Measurements from ENCODE around the gene SORCS1.

The SORCS1 gene

DNA sequence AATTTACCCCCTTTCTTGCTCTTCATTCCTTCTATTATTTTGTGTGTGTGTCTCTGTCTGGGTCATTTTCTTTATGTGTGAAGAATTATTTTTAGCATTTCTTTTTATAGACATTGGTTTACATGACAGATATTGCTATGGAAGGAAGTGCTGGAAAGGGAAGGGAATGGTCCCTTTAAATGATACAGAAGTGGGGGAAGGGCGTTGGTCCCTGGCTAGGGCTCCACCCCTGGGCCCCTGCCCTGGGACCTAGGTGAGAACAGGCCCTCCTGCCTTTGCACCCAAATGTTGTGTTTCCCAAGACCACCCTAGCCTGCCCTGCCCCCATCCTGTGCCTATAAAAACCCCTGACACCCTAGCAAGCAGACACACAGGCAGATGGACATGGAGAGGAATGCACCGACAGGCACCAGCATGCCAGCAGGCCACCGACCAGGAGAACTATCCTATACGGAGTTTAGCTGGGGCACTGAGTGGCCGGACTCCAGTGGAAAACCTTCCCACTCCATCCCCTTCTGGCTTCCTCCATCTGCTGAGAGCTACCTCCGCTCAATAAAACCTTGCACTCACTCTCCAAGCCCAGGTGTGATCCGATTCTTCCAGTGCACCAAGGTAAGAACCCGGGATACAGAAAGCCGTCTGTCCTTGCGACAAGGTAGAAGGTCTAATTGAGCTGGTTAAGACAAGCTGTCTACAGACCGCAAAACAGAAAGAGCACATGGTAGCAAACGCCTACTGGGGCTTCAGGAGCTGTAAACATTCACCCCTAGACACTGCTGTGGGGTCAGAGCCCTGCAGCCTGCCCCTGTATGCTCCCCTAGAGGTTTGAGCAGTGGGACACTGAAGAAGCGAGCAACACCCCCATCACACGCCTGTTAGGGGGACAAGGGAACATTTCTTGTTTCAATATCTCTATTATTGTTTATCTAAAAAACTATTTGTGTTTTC lies 515.7 kb downstream of the SORCS1 start:
- no peak for TF ChIP-seq GFI1B (tag by site-specific recombination; IDR thresholded peaks at IDR 0.05)
- TF ChIP-seq SETDB1 (IDR thresholded peaks at IDR 0.05; ENCODE audit: insufficient read length, low read length): no peak
- CTCF ChIA-PET: interaction anchor here (0.7 to 1.0 kb wide), 2 partner anchors 7 to 23 kb away, joined by 3 to 4 read pairs; no protein-coding TSS in a partner anchor
- Histone ChIP-seq H3K4me3 (ENCODE audit: low read depth, low read length) (no peak overlapping the region), H3K4me1 (ENCODE audit: control insufficient read depth, insufficient read depth, low read length) (peaks cover 22% of the 10 kb centered on the region), H3K27ac (ENCODE audit: extremely low read depth, low read depth, low read length) (no peak overlapping the region), H3K9me3 (ENCODE audit: control insufficient read depth, insufficient read depth, low read depth, low read length) (no peaks in the 10 kb centered on the region), H3K36me3 (ENCODE audit: control insufficient read depth in 2 of 2, insufficient read depth in 1 of 2, low read length in 2 of 2) (no peaks in the 10 kb centered on the region)
- POLR2A ChIA-PET: no interaction called here

DNA sequence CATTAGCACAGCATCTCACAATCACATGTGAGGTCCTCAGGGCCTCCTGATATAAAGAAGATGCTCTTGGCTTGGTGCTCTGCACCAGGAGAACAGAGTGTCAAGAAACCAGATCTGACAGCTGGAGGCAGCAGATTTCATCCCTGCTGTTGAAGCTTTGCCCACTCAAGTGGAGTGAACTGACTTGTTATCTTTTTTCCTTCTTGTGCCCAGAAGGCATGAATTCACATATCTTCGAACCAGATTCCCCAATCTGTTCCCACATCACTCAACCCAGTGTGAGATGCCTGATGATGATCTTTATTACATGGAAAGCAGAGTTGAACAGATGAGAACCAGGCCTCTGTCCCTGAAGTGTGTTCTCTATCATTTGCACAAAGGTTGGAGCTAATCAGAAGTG lies 521.0 kb downstream of the SORCS1 start:
- Histone ChIP-seq H3K27ac (ENCODE audit: extremely low read depth, low read depth, low read length) (no peak overlapping the region), H3K4me1 (ENCODE audit: control insufficient read depth, insufficient read depth, low read length) (no peaks in the 10 kb centered on the region), H3K9me3 (ENCODE audit: control insufficient read depth, insufficient read depth, low read depth, low read length) (no peaks in the 10 kb centered on the region), H3K36me3 (ENCODE audit: control insufficient read depth in 2 of 2, insufficient read depth in 1 of 2, low read length in 2 of 2) (no peaks in the 10 kb centered on the region), H3K4me3 (ENCODE audit: low read depth, low read length) (no peak overlapping the region)
- ChIA-PET POLR2A (no interaction called here), CTCF (no interaction called here)
- TF ChIP-seq WT1 (tag by site-specific recombination; IDR thresholded peaks at IDR 0.05) (no peak), TCF7L2 (IDR thresholded peaks at IDR 0.05; ENCODE audit: borderline replicate concordance, low read depth, low read length) (no peak), ZNF514 (tag by site-specific recombination; IDR thresholded peaks at IDR 0.05) (no peak), ZNF10 (tag by site-specific recombination; IDR thresholded peaks at IDR 0.05) (no peak), ZNF184 (tag by site-specific recombination; IDR thresholded peaks at IDR 0.05) (no peak), ZNF777 (tag by site-specific recombination; IDR thresholded peaks at IDR 0.05; ENCODE audit: borderline replicate concordance) (no peak), ZNF701 (tag by site-specific recombination; IDR thresholded peaks at IDR 0.05) (no peak), ZNF510 (tag by site-specific recombination; IDR thresholded peaks at IDR 0.05; ENCODE audit: insufficient replicate concordance) (no peak), TRIM28 (IDR thresholded peaks at IDR 0.05; ENCODE audit: borderline replicate concordance, low read length) (no peak), ZNF366 (tag by site-specific recombination; conservative IDR thresholded peaks at IDR 0.05) (no peak), EGR2 (tag by site-specific recombination; IDR thresholded peaks at IDR 0.05; ENCODE audit: low read depth) (no peak), ZNF558 (tag by site-specific recombination; IDR thresholded peaks at IDR 0.05) (no peak), ZEB2 (tag by site-specific recombination; IDR thresholded peaks at IDR 0.05) (no peak), ZNF121 (tag by site-specific recombination; IDR thresholded peaks at IDR 0.05) (no peak), ZNF416 (tag by site-specific recombination; IDR thresholded peaks at IDR 0.05) (no peak)
- TF ChIP-seq, protein P1, sequence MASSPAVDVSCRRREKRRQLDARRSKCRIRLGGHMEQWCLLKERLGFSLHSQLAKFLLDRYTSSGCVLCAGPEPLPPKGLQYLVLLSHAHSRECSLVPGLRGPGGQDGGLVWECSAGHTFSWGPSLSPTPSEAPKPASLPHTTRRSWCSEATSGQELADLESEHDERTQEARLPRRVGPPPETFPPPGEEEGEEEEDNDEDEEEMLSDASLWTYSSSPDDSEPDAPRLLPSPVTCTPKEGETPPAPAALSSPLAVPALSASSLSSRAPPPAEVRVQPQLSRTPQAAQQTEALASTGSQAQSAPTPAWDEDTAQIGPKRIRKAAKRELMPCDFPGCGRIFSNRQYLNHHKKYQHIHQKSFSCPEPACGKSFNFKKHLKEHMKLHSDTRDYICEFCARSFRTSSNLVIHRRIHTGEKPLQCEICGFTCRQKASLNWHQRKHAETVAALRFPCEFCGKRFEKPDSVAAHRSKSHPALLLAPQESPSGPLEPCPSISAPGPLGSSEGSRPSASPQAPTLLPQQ (tag by site-specific recombination; IDR thresholded peaks at IDR 0.05): no peak
- TF ChIP-seq, protein P2, sequence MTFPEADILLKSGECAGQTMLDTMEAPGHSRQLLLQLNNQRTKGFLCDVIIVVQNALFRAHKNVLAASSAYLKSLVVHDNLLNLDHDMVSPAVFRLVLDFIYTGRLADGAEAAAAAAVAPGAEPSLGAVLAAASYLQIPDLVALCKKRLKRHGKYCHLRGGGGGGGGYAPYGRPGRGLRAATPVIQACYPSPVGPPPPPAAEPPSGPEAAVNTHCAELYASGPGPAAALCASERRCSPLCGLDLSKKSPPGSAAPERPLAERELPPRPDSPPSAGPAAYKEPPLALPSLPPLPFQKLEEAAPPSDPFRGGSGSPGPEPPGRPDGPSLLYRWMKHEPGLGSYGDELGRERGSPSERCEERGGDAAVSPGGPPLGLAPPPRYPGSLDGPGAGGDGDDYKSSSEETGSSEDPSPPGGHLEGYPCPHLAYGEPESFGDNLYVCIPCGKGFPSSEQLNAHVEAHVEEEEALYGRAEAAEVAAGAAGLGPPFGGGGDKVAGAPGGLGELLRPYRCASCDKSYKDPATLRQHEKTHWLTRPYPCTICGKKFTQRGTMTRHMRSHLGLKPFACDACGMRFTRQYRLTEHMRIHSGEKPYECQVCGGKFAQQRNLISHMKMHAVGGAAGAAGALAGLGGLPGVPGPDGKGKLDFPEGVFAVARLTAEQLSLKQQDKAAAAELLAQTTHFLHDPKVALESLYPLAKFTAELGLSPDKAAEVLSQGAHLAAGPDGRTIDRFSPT (tag by site-specific recombination; IDR thresholded peaks at IDR 0.05): no peak
- TF ChIP-seq, protein P3, sequence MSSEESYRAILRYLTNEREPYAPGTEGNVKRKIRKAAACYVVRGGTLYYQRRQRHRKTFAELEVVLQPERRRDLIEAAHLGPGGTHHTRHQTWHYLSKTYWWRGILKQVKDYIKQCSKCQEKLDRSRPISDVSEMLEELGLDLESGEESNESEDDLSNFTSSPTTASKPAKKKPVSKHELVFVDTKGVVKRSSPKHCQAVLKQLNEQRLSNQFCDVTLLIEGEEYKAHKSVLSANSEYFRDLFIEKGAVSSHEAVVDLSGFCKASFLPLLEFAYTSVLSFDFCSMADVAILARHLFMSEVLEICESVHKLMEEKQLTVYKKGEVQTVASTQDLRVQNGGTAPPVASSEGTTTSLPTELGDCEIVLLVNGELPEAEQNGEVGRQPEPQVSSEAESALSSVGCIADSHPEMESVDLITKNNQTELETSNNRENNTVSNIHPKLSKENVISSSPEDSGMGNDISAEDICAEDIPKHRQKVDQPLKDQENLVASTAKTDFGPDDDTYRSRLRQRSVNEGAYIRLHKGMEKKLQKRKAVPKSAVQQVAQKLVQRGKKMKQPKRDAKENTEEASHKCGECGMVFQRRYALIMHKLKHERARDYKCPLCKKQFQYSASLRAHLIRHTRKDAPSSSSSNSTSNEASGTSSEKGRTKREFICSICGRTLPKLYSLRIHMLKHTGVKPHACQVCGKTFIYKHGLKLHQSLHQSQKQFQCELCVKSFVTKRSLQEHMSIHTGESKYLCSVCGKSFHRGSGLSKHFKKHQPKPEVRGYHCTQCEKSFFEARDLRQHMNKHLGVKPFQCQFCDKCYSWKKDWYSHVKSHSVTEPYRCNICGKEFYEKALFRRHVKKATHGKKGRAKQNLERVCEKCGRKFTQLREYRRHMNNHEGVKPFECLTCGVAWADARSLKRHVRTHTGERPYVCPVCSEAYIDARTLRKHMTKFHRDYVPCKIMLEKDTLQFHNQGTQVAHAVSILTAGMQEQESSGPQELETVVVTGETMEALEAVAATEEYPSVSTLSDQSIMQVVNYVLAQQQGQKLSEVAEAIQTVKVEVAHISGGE (tag by site-specific recombination; conservative IDR thresholded peaks at IDR 0.05; ENCODE audit: low read depth): no peak
- TF ChIP-seq, protein P4, sequence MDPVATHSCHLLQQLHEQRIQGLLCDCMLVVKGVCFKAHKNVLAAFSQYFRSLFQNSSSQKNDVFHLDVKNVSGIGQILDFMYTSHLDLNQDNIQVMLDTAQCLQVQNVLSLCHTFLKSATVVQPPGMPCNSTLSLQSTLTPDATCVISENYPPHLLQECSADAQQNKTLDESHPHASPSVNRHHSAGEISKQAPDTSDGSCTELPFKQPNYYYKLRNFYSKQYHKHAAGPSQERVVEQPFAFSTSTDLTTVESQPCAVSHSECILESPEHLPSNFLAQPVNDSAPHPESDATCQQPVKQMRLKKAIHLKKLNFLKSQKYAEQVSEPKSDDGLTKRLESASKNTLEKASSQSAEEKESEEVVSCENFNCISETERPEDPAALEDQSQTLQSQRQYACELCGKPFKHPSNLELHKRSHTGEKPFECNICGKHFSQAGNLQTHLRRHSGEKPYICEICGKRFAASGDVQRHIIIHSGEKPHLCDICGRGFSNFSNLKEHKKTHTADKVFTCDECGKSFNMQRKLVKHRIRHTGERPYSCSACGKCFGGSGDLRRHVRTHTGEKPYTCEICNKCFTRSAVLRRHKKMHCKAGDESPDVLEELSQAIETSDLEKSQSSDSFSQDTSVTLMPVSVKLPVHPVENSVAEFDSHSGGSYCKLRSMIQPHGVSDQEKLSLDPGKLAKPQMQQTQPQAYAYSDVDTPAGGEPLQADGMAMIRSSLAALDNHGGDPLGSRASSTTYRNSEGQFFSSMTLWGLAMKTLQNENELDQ (tag by site-specific recombination; IDR thresholded peaks at IDR 0.05; ENCODE audit: low read depth): no peak

Measured in HEK293 (cell line).